Right atrium auricular region (tissue), 2 donors: Measurements from ENCODE around the gene KLHL5. TPM values are rescaled to one million over a fixed set of nuclear protein-coding genes. Genes with fewer than 3 reads are reported as not detected.
A peak's percentile ranks its signal among the peaks of the same experiment; 100 is the strongest.

Source experiments
- DNase-seq: peaks from one replicate; pipeline ENCODE4 v3.0.0-alpha.2; 2019; ENCODE audit warnings: low spot score
- H3K27ac ChIP-seq, 2 donors: fragments of 200-600 bp; sonication (generic); 1 replicate in 1 of 2; 2 replicates in 1 of 2; pipeline ENCODE4 v1.5.1; 2016 to 2019
- H3K27me3 ChIP-seq, 2 donors: fragments of 200-600 bp; sonication (generic); one replicate each; pipeline versions ENCODE4 v1.5.1 to v1.6.0; 2017 to 2019
- H3K36me3 ChIP-seq: fragments of 200-600 bp; sonication (generic); one replicate; pipeline ENCODE4 v1.5.1; 2016
- H3K4me1 ChIP-seq, 2 donors: fragments of 200-600 bp; sonication (generic); one replicate each; pipeline versions ENCODE4 v1.5.1 to v1.6.0; 2017 to 2019
- H3K4me3 ChIP-seq, 2 donors: fragments of 200-600 bp; sonication (generic); 1 replicate in 1 of 2; 2 replicates in 1 of 2; pipeline ENCODE4 v1.5.1; 2017 to 2019; ENCODE audit warnings: mild to moderate bottlenecking in 1 of 2, moderate library complexity in 1 of 2
- H3K9me3 ChIP-seq, 2 donors: fragments of 200-600 bp; sonication (generic); one replicate each; pipeline ENCODE4 v1.5.1; 2019
- total RNA-seq, 2 donors: library from RNA; depleted of rRNA; stranded (reverse); fragments of >200 nt; gene quantifications; one replicate each; pipeline ENCODE4 v1.1.0, GENCODE V29; 2016
- TF ChIP-seq, protein P1 (sequence below), 2 donors: fragments of 200-600 bp; sonication (generic); IDR thresholded peaks; one replicate each; pipeline ENCODE4 v1.5.1; 2019; ENCODE audit warnings: antibody characterized with exemption in 2 of 2

KLHL5 gene
- total RNA-seq, 2 donors from 2014 or later, result 11.8 to 13.1 TPM

DNA sequence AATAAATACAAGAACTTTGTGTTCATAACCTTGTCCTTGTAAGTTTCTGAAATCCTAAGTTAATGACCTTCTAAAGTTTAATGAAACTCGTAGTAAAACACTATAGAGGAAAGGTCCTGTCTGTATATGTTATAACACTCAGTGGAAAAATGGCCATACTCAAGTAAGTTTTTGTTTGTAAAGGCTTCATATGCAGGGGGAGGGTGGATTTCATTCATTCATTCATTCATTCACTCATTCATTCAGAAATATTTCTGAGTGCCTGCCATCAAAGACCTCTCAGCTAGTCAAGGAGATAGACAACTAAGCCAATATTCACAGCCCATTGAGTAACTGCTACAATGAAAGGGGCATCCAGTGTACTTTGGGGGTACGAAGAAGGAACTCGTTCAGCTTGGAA is 22.9 kb upstream of the KLHL5 start:
- no peaks in the 10 kb centered on the region for H3K36me3 ChIP-seq

GRCh38 chr4:39042366-39042765 is 19.7 kb upstream of the KLHL5 start:
- H3K27me3 ChIP-seq, result no peaks in the 10 kb centered on the region
- H3K4me3 ChIP-seq, result no peak overlapping the region
- H3K9me3 ChIP-seq, result no peaks in the 10 kb centered on the region
- H3K27ac ChIP-seq, result peak overlapping the region; percentile 83 to 85
- H3K36me3 ChIP-seq, result no peaks in the 10 kb centered on the region
- no peak for DNase-seq
- TF ChIP-seq, protein P1, sequence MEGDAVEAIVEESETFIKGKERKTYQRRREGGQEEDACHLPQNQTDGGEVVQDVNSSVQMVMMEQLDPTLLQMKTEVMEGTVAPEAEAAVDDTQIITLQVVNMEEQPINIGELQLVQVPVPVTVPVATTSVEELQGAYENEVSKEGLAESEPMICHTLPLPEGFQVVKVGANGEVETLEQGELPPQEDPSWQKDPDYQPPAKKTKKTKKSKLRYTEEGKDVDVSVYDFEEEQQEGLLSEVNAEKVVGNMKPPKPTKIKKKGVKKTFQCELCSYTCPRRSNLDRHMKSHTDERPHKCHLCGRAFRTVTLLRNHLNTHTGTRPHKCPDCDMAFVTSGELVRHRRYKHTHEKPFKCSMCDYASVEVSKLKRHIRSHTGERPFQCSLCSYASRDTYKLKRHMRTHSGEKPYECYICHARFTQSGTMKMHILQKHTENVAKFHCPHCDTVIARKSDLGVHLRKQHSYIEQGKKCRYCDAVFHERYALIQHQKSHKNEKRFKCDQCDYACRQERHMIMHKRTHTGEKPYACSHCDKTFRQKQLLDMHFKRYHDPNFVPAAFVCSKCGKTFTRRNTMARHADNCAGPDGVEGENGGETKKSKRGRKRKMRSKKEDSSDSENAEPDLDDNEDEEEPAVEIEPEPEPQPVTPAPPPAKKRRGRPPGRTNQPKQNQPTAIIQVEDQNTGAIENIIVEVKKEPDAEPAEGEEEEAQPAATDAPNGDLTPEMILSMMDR (IDR thresholded peaks at IDR 0.05), result no peak
- peaks cover 0 to 9% of the 10 kb centered on the region in 2 donors for H3K4me1 ChIP-seq

More for the DNA sequence above, 22.9 kb upstream of the KLHL5 start:
- H3K4me1 ChIP-seq, result no peaks in the 10 kb centered on the region
- H3K27me3 ChIP-seq, result no peaks in the 10 kb centered on the region
- DNase-seq, result no peak
- no peak overlapping the region for H3K27ac ChIP-seq
- TF ChIP-seq, protein P1 (IDR thresholded peaks at IDR 0.05), result no peak
- no peak overlapping the region for H3K4me3 ChIP-seq
- H3K9me3 ChIP-seq, result no peaks in the 10 kb centered on the region

- Histone ChIP-seq H3K27me3 (no peaks in the 10 kb centered on the region), H3K9me3 (no peaks in the 10 kb centered on the region), H3K36me3 (no peaks in the 10 kb centered on the region), H3K27ac (peak overlapping the region; percentile 83 to 85), H3K4me3 (peak overlapping the region in 1 of 2 donors; percentile 80), H3K4me1 (peaks cover 0 to 9% of the 10 kb centered on the region in 2 donors)
- TF ChIP-seq, protein P1 (IDR thresholded peaks at IDR 0.05), result no peak
- no peak for DNase-seq
Measured at GRCh38 chr4:39043058-39043860, 18.8 kb upstream of the KLHL5 start.

DNA sequence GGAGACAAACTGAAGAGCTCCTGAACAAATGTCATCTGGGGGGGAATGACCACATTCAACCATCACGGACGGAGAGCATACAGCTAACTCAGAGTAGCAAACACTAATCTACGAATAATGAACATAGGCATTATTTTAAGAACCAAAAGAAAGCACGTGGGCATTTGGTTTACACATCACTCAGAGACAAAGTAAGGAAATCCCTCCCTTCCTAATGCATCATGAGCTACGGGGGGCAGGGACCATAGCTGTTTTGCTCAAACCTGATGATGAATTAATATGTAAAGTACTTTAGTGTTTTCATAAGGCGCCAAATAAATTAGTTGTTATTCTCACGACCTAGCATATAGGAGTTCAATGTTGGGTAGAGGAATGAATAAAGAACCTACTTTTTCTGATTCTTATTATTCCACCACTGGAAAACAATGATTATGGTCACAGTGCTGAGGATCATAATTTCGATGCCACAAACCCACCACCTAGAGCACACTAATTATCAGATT is 18.1 kb upstream of the KLHL5 start:
- no peaks in the 10 kb centered on the region for H3K9me3 ChIP-seq
- H3K27me3 ChIP-seq, result no peaks in the 10 kb centered on the region
- no peak for DNase-seq
- peak overlapping the region; percentile 83 to 85 for H3K27ac ChIP-seq
- H3K36me3 ChIP-seq, result no peaks in the 10 kb centered on the region
- peak overlapping the region; percentile 64 to 80 for H3K4me3 ChIP-seq
- TF ChIP-seq, protein P1 (IDR thresholded peaks at IDR 0.05), result no peak
- peaks cover 0 to 9% of the 10 kb centered on the region in 2 donors for H3K4me1 ChIP-seq

GRCh38 chr4:39044364-39044955 is 17.6 kb upstream of the KLHL5 start:
- H3K9me3 ChIP-seq, result no peaks in the 10 kb centered on the region
- H3K4me1 ChIP-seq, result peaks cover 0 to 9% of the 10 kb centered on the region in 2 donors
- peak overlapping the region; percentile 64 to 80 for H3K4me3 ChIP-seq
- H3K36me3 ChIP-seq, result no peaks in the 10 kb centered on the region
- no peaks in the 10 kb centered on the region for H3K27me3 ChIP-seq
- TF ChIP-seq, protein P1 (IDR thresholded peaks at IDR 0.05), result no peak
- peak; percentile 90 for DNase-seq
- H3K27ac ChIP-seq, result peak overlapping the region; percentile 83 to 85
